HepG2 (cell line): Measurements from ENCODE around the gene MRPL37.

Experiments used
- FOSL2 ChIP-seq: sonication (generic); formaldehyde crosslinking; IDR thresholded peaks from 2 replicates; pipeline ENCODE4 v1.4.0; 2020; ENCODE audit warnings: missing genetic modification reagents
- ZNF773 ChIP-seq: sonication (generic); formaldehyde crosslinking; IDR thresholded peaks from 2 replicates; pipeline ENCODE4 v1.4.0; 2020; ENCODE audit warnings: missing genetic modification reagents, borderline replicate concordance

DNA sequence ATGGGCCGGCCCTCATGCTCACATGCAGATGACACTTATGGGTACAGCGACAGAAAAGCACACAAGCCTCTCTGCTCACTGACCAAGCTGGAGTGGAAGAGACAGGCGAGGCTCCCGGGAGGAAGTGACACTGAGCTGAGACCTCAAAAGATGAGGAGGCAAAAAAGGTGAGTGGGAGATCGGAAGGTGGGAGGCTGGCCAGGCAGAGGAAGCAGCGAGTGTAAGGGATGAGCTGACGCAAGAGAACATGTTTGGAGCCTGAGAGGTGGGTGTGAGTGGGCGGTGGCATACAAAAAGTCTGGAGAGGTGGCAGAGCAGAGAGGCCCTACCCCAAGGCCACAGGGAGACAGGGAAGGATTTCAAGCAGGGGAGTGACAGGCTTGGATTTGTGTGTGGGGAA, 29.0 kb upstream of the MRPL37 start:
- TF ChIP-seq FOSL2 (CRISPR knock-in tag): no peak
- no peak for TF ChIP-seq ZNF773 (CRISPR knock-in tag)
